HL-60/S4 (cell line): ENCODE measurements around the gene MARK1.

Source experiments
- in situ Hi-C: fragments of 300-500 bp; cut with MboI; formaldehyde crosslinking; loops from 2 replicates; pipeline ENCODE4 v1.14.3; 2022; ENCODE audit warnings: low sequenced_read_pairs

The MARK1 gene

DNA sequence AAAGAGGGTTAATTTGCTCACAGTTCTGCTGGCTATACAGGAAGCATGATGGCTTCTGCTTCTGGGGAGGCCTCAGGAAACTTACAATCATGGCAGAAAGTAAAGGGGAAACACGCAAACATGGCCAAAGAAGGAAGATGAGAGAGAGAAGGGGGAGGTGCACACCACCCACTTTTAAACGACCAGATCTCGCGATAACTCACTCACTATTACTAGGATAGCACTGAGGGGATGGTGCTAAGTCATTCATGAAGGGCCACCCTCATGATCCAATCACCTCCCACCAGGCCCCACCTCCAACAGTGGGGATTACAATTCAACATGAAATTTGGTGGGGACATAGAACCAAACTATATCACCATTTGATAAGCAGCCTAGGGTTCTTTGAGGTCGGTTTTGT, 159.9 kb downstream of the MARK1 start:
- in situ Hi-C loops = no loop called here

- in situ Hi-C loops = no loop called here
These were observed 161.7 kb downstream of the MARK1 start for GRCh38 chr1:220689666-220690065.

GRCh38 chr1:220690140-220691052, 162.5 kb downstream of the MARK1 start, which contains the start of gene C1orf115:
TSS of gene C1orf115 (plus strand) at chr1:220690363. CDS start at chr1:220690403, 40 bp downstream.
- in situ Hi-C loops = no loop called here

GRCh38 chr1:220691053-220691684, 163.2 kb downstream of the MARK1 start:
- in situ Hi-C loops = no loop called here

DNA sequence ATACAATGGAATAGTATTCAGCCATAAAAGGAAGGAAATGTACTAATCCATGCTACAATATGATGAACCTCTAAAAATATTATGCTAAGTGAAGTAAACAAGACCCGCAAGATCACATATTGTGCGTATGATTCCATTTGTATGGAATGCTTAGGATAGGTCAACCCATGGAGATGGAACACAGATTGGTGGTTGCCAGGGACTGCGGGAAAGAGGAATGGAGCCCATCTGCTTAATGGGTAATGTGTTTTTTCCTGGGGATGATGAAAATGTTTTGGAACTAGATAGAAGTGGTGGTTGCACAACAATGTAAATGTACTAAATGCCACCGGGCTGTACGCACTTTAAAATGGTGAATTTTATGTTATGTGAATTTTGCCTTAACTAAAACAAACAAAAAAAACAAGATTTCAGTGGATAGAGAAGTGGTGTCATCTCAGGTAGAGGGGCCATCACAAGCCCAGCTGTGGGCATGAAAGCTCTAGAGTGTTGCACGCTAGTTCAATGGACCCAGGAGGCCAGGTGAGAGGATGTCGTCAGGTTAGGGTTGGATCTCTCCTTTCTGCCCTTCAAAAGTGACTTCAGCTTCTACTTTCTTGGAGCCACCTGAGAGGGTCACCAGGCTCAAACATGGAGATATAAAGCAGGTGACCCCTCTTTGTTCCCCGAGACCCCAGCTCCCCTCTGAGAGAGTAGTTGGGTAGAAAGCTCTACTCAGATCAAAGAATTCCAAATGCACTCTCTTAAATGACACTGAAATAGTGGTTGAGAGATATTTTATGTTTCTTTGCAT, 164.7 kb downstream of the MARK1 start:
- in situ Hi-C loops = no loop called here

DNA sequence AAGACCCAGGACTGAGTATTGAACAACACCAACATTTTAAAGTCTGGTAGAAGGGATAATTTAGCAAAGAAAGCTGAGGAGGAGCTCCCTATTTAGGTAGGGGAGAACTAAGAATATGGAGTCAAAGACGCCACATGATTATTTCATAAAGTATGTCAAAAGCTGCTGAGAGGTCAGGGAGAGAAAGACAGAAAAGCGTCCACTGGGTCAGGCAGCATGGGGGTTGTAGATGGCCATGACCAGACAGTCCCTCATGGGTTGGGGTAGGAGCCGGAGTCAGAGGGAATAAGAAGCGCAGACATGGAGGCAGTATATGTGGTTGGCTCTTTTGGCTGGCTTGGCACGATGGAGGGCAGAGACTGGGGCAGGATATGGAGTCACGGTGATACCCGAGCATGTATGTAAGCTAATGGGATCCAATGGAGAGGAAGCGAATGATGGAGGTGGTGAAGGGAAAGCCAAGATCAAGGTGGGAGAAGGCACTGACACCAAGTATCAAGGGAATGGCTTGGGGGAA, 167.0 kb downstream of the MARK1 start:
- in situ Hi-C loops = no loop called here

GRCh38 chr1:220695426-220695825, 167.5 kb downstream of the MARK1 start:
- in situ Hi-C loops = no loop called here

- in situ Hi-C loops = no loop called here
These were observed 168.4 kb downstream of the MARK1 start for GRCh38 chr1:220696226-220696862.

GRCh38 chr1:220696863-220697231, 168.9 kb downstream of the MARK1 start:
- in situ Hi-C loops = no loop called here

GRCh38 chr1:220697326-220697725, 169.4 kb downstream of the MARK1 start:
- in situ Hi-C loops = no loop called here

DNA sequence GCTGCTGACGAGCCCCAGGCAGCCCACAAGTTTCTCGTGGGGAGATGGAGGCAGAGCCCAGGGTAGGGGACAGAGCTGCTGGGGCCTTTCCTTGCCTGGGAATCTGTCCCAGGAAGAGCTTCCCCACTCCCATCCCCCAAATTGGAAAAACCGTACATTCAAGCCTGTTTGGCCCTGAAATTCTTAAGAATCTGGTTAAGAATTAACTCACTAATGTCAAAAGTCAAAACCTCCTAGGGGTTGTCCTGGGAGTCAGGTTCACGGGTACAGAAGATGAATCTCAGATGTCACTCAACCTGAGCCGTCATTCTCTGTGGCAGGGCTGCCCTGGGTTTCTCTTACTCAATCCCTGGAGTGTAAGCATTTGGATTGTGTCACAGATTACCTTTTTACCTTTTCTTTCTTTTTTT, 170.7 kb downstream of the MARK1 start:
- in situ Hi-C loops = no loop called here

DNA sequence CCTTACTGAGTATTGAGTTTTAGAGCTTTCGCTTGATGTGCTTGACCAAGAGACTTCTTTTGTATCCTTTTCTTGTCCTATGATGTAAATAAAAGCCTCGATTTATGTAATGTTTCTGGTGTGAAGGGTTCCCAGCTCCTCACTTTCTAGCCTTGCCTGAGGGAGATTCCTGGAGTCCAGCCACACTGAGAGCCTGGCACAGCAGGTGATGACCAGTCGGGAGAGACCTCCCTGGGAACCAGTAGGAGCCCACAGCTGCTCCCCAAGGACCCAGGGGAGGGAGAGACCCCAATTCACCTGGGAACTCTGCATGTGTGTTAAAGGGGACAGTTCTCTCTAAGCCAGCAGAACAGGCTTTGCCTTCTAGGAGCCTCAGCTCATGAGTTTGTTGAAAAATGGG, 171.1 kb downstream of the MARK1 start:
- in situ Hi-C loops = no loop called here

DNA sequence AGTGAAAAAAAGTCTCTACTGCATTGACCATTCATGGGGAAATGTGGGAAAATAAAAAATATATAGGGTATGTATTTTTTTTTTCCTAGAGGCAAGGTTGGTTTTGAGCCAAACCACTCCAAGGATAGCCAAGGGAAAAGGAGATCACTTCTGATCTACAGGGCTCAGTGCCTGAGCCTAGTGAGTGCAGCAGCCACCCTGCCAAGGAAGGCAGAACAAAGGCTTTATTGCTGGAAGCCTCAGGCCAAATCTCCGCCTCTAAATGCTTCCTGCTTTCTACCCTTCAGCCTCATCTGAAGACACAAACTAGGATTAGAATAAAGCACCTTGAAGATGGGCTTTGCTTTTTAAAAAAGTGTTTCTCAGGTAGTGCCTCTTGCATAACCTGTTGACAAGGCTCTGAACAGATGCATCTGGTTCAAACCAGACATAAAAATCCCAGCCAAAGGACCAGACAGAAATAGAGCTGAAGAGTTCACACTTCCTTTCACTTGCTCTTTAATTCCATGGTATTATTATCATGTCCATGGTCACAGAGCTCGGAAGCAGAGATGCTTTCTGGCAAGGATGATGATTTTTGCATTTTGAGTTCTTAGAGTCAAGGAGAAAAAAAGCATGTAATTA, 172.7 kb downstream of the MARK1 start:
- in situ Hi-C loops = no loop called here

DNA sequence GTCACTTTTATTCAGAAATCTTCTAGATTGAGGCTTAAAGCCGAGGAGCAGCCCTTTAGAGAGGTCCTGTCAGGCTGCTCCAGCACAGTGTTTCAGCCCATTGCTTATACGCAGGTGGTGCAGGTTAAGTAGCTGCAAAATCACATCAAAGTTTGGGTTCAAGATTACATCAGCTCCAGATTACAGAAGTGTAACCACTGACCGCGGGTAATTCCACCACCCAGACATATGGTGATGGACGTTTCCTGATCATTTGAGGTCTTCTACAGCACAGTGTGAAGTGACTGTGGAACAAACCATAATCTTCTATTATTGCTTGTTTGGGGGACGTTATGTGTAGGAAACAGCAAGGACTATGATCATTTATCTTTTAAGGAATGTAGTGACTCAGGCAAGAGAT, 174.0 kb downstream of the MARK1 start:
- in situ Hi-C loops = no loop called here

DNA sequence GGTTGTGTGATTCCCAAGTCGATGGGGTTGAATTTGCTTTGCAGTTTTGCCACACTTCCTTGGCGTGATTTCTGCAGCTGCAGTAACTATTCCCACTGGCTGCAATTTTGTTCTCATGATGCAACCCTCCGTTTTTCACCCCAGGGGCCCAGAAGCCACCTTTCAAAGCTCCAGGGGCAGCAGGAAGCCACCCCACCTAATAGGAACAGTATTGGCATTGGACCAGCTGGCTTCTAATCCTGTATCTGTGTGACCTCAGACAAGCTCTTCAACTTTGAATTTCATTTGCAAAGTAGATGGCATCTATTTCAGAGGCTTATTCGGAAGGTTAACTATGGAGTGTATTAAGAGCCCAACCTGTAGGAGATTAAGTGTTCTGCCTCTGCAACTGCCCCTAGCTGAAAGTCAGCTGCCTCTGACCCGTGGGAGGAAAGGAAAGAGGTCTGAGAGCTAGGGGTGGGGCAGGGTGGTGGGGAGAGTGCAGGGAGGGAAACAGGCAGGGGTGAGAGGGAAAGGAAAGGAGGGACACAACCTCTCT, 174.9 kb downstream of the MARK1 start:
- in situ Hi-C loops = no loop called here

- in situ Hi-C loops = no loop called here
These were observed 175.4 kb downstream of the MARK1 start for GRCh38 chr1:220703305-220703704.

DNA sequence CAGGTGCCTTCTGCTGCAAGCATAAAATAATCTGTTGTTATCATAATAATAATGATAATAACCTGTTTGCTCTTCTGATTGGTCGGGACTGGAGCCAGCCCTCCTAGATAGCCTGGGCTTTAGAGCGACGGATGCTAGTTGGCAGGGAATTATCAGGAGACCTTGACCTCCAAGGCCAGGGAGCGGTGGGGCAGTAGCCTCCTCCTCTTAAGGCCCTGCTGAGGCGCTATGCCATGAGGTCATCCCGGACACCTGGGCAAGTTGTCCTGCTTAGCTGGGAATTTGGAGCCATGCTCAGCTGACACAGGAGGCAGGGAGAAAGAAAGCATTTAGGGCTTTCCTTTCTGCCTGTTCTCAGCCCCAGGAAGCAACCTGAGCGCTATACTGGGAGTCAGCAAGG, 177.8 kb downstream of the MARK1 start:
- in situ Hi-C loops = no loop called here

GRCh38 chr1:220706480-220706879, 178.5 kb downstream of the MARK1 start:
- in situ Hi-C loops = no loop called here

- in situ Hi-C loops = no loop called here
These were observed 179.2 kb downstream of the MARK1 start for GRCh38 chr1:220707160-220707559.

DNA sequence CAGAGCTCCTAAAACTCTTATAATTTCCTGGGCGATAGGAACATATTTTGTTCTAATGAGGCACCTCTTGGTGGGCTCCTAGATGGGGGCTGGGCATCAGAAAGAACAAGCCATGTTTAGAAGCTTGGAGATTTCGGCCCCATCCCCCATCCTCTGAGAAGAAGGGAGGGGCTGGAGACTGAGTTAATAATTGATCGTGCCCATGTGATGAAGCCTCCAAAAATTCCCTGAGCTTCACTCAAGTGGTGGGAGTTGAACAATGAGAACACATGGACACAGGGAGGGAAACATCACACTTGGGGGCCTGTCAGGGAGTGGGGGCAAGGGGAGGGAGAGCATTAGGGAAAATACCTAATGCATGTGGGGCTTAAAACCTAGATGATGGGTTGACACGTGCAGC, 180.3 kb downstream of the MARK1 start:
- in situ Hi-C loops = no loop called here
